NCI-H226 (cell line): ENCODE measurements around the gene TRIP4.

Experiments used
- DNase-seq: peaks from one replicate; pipeline ENCODE4 v3.0.0-alpha.2; 2015

Gene TRIP4

GRCh38 chr15:64453689-64454037 lies 66.0 kb downstream of the TRIP4 start:
- DNase-seq = no peak

GRCh38 chr15:64454282-64454681 lies 66.6 kb downstream of the TRIP4 start:
- no peak for DNase-seq

- DNase-seq = no peak
Measured at GRCh38 chr15:64455961-64456371, 68.3 kb downstream of the TRIP4 start.

GRCh38 chr15:64456634-64457108 lies 69.0 kb downstream of the TRIP4 start:
- DNase-seq = no peak

- DNase-seq = no peak
Measured at GRCh38 chr15:64459066-64459781, 71.6 kb downstream of the TRIP4 start.

- DNase-seq = peak; percentile 99
Measured at GRCh38 chr15:64460206-64460723, 72.6 kb downstream of the TRIP4 start, which contains the start of gene ZNF609. ZNF609 (plus strand) TSS chr15:64460578; CDS start chr15:64499420, 38,842 bp downstream.

- DNase-seq = peak; percentile 85
Measured at GRCh38 chr15:64460724-64461720, 73.4 kb downstream of the TRIP4 start.

GRCh38 chr15:64461721-64462162 lies 74.1 kb downstream of the TRIP4 start:
- no peak for DNase-seq

- no peak for DNase-seq
Measured at GRCh38 chr15:64462492-64462891, 74.9 kb downstream of the TRIP4 start.

- DNase-seq = no peak
Measured at GRCh38 chr15:64464276-64465005, 76.8 kb downstream of the TRIP4 start.

- DNase-seq = no peak
Measured at GRCh38 chr15:64466408-64467141, 78.9 kb downstream of the TRIP4 start.

GRCh38 chr15:64472161-64472560 lies 84.5 kb downstream of the TRIP4 start:
- no peak for DNase-seq

GRCh38 chr15:64474846-64475245 lies 87.2 kb downstream of the TRIP4 start:
- DNase-seq = no peak

- no peak for DNase-seq
Measured at GRCh38 chr15:64476550-64476949, 88.9 kb downstream of the TRIP4 start.

GRCh38 chr15:64478863-64479262 lies 91.2 kb downstream of the TRIP4 start:
- DNase-seq = peak; percentile 31

- no peak for DNase-seq
Measured at GRCh38 chr15:64480891-64481290, 93.3 kb downstream of the TRIP4 start.

- no peak for DNase-seq
Measured at GRCh38 chr15:64483749-64484148, 96.1 kb downstream of the TRIP4 start.

- DNase-seq = no peak
Measured at GRCh38 chr15:64485796-64486195, 98.2 kb downstream of the TRIP4 start.

- no peak for DNase-seq
Measured at GRCh38 chr15:64490598-64491259, 103.1 kb downstream of the TRIP4 start.

- no peak for DNase-seq
Measured at GRCh38 chr15:64493641-64494040, 106.0 kb downstream of the TRIP4 start.

- peak; percentile 20 for DNase-seq
Measured at GRCh38 chr15:64495968-64496367, 108.3 kb downstream of the TRIP4 start.
